VCaP (cell line): ENCODE results near the gene ACE.

ENCODE experiments used
- H3K27ac ChIP-seq: fragments of 450-650 bp; 2 replicates; pipeline ENCODE4 v1.5.1; 2017
- CTCF ChIP-seq: fragments of 450-650 bp; conservative IDR thresholded peaks from 2 replicates; pipeline ENCODE4 v1.5.1; 2017; ENCODE audit warnings: mild to moderate bottlenecking, moderate library complexity

The ACE gene

DNA sequence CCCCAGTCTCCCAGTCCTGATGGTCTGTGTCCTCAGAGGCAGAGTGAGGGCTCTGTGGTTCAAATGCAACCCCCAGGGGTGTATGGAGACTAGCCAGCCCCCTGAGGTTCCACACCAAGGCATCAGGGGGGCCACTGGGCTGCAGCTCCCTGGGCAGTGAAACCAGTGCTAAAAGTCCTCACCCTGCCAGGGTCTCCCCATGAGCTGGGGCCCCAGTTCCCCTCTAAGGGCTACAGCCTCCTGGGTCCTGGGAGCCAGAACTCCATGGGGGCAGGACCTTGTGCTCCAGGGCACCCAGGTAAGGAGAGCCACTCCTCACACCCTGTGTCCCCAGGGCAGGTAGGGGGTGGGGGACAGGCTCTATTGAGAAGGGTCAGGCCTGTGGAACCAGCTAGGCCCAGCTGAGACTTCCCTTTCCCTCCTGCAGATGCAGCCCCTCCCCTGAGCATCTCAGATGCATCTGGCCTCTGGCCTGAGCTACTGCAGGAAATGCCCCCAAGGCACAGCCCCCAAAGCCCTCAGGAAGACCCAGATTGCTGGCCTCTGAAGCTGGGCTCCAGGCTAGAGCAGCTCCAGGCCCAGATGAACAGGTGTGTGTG, 67.1 kb downstream of the ACE start:
- no peak overlapping the region for H3K27ac ChIP-seq
- TF ChIP-seq CTCF: no peak

GRCh38 chr17:63544467-63545301, 67.8 kb downstream of the ACE start:
- no peak for TF ChIP-seq CTCF
- no peak overlapping the region for H3K27ac ChIP-seq

- TF ChIP-seq CTCF: no peak
- no peak overlapping the region for H3K27ac ChIP-seq
These were observed 69.6 kb downstream of the ACE start for GRCh38 chr17:63546308-63547082.

DNA sequence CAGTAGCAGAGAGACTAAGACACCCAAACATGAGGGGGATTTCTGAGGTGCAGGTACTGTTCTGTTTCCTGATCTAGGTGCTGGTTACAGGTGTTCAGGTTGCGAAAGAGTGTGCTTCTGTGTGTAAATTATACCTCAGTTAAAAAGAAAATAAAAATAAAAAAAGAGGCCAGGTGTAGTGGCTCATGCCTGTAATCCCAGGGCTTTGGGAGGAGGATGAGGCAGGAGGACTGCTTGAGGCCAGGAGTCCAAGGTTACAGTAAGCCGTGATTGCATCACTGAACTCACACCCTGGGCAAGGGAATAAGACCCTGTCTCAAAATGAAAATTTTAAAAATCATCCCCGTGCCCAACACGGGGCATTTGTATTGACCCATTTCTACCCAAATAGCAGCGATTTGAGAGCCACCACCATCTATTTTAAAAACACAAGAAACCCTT, 70.2 kb downstream of the ACE start:
- no peak for TF ChIP-seq CTCF
- no peak overlapping the region for H3K27ac ChIP-seq
